Upper lobe of right lung (tissue), 1 donor: ENCODE measurements around the gene CDRT4. TPM values are rescaled to one million over a fixed set of nuclear protein-coding genes. Genes with fewer than 3 reads are reported as not detected.

Source experiments
- ATAC-seq: fragments of 200-7000 bp; cut with Tn5 transposase; one replicate; pipeline ENCODE4 v1.9.1; 2020; ENCODE audit warnings: mild to moderate bottlenecking, moderate library complexity
- DNase-seq: peaks from one replicate; pipeline ENCODE4 v3.0.0-alpha.2; 2020
- H3K27ac ChIP-seq: fragments of 200-600 bp; one replicate; pipeline ENCODE4 v1.8.0; 2022
- H3K27me3 ChIP-seq: fragments of 200-600 bp; one replicate; pipeline ENCODE4 v1.8.0; 2022; ENCODE audit warnings: mild to moderate bottlenecking
- H3K36me3 ChIP-seq: fragments of 200-600 bp; one replicate; pipeline ENCODE4 v1.8.0; 2022
- H3K4me1 ChIP-seq: fragments of 200-600 bp; one replicate; pipeline ENCODE4 v1.8.0; 2022
- H3K4me3 ChIP-seq: fragments of 200-600 bp; one replicate; pipeline ENCODE4 v1.8.0; 2022; ENCODE audit warnings: mild to moderate bottlenecking
- H3K9me3 ChIP-seq: fragments of 200-600 bp; one replicate; pipeline ENCODE4 v1.8.0; 2022
- CTCF ChIP-seq: fragments of 200-600 bp; IDR thresholded peaks from one replicate; pipeline ENCODE4 v1.8.0; 2022; ENCODE audit warnings: antibody characterized with exemption
- intact Hi-C: fragments of 100-400 bp; cut with DNase I; formaldehyde crosslinking; loops from one replicate; pipeline ENCODE4 v1.11.0; 2022
- total RNA-seq: library from RNA; stranded (reverse); fragmentation: NEBNext Ultra II Directional; extraction: Animal tissue kit (Norgen Biotek cat#: 25700); gene quantifications from one replicate; pipeline ENCODE4 v1.2.1, GENCODE V29; 2021
- donor health status: DM: no; HTN: yes; CAD: no; lungs with severe emphysema.

The CDRT4 gene
- total RNA-seq, 1 donor from 2014 or later: 9.0 TPM

- Histone ChIP-seq H3K27ac (peak overlapping the region; percentile 4), H3K9me3 (no peaks in the 10 kb centered on the region), H3K4me1 (no peaks in the 10 kb centered on the region), H3K36me3 (no peaks in the 10 kb centered on the region), H3K4me3 (no peak overlapping the region), H3K27me3 (no peaks in the 10 kb centered on the region)
- no peak for TF ChIP-seq CTCF
- ATAC-seq (no peak), DNase-seq (no peak)
- intact Hi-C loops: no loop called here
Observed at GRCh38 chr17:15411384-15412198, 55.8 kb downstream of the CDRT4 start.

- TF ChIP-seq CTCF: no peak
- intact Hi-C loops: no loop called here
- no peaks in the 10 kb centered on the region for H3K27me3 ChIP-seq
- ATAC-seq: peak; percentile 64
- DNase-seq: no peak
- peak overlapping the region; percentile 74 for H3K27ac ChIP-seq
- no peak overlapping the region for H3K4me3 ChIP-seq
- H3K9me3 ChIP-seq: no peaks in the 10 kb centered on the region
- no peaks in the 10 kb centered on the region for H3K36me3 ChIP-seq
- H3K4me1 ChIP-seq: no peaks in the 10 kb centered on the region
Observed at GRCh38 chr17:15409721-15410250, 57.6 kb downstream of the CDRT4 start.

GRCh38 chr17:15408803-15409202 is 58.6 kb downstream of the CDRT4 start:
- Histone ChIP-seq H3K36me3 (no peaks in the 10 kb centered on the region), H3K4me1 (no peaks in the 10 kb centered on the region), H3K27ac (peak overlapping the region; percentile 74), H3K9me3 (no peaks in the 10 kb centered on the region), H3K4me3 (no peak overlapping the region), H3K27me3 (no peaks in the 10 kb centered on the region)
- intact Hi-C loops: no loop called here
- ATAC-seq (no peak), DNase-seq (no peak)
- no peak for TF ChIP-seq CTCF

- intact Hi-C loops: no loop called here
- no peak overlapping the region for H3K27ac ChIP-seq
- no peaks in the 10 kb centered on the region for H3K4me1 ChIP-seq
Observed at GRCh38 chr17:15406081-15406480, 61.3 kb downstream of the CDRT4 start.

GRCh38 chr17:15405058-15405415 is 62.4 kb downstream of the CDRT4 start:
- no peak for ATAC-seq
- no peak overlapping the region for H3K27ac ChIP-seq
- no peak for TF ChIP-seq CTCF
- H3K36me3 ChIP-seq: no peaks in the 10 kb centered on the region
- no peaks in the 10 kb centered on the region for H3K4me1 ChIP-seq
- DNase-seq: no peak
- H3K9me3 ChIP-seq: no peaks in the 10 kb centered on the region
- H3K4me3 ChIP-seq: no peak overlapping the region
- H3K27me3 ChIP-seq: no peaks in the 10 kb centered on the region
- intact Hi-C loops: no loop called here

More at GRCh38 chr17:15406081-15406480, 61.3 kb downstream of the CDRT4 start:
- Histone ChIP-seq H3K9me3 (no peaks in the 10 kb centered on the region), H3K27me3 (no peaks in the 10 kb centered on the region), H3K4me3 (no peak overlapping the region), H3K36me3 (no peaks in the 10 kb centered on the region)
- ATAC-seq (no peak), DNase-seq (no peak)
- TF ChIP-seq CTCF: no peak
